Colon (tissue), 2 donors: Measurements from ENCODE around the gene CBY1.
"Not testable (repeated sequence)": the region's sequence is repeated elsewhere in the genome, so short reads cannot be mapped to it uniquely, and the experiment has no call there.

Experiments
- FAIRE-seq: peaks from 2 replicates; lab custom pipeline; 2012; peaks lifted over from hg19 to GRCh38; lab: Jason Lieb, UNC
- donor health status: control.
- donor health status: control.

CBY1 gene

DNA sequence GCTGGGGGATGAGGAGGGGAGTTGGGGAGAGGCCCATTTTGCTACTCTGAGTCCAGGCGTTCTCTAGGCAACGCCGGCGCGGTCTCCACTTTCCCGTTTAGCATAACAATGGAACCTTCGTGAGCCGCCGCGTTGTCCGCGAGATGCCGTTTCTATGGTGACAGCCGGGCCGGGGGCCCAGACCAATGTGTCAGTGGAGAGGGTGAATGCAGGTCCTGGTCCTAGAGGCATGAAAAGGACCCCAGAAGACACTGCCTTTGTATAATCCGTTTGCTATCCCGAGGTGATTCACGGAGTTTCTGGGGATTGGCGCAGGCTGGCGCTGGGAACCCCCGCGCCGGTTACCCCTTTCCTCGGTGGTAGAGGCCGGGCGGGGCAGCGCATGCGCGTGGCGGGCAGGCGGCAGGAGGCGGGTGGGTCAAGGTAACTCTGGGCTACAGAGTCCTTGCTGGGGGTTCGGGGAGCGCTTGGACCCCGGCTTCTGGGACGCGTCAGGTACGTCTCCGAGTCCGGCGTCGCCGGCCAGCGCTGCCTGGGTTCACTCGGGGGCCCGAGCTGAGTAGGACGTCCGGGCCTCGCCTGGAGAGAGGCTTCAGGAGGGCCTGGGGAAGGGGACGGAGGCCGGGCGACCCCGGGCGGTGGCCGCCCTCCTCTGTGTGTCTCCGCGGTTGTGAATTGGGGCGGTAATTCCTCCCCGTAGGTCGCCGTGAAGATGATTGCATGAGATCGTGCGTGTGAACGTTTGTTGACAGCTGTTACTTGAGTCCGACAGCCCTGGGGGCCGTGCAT lies at the start of gene CBY1, which contains the start of gene FAM227A:
Gene CBY1 (plus strand): TSS at position 383 of the 789 bp plus-strand sequence. CDS start 11,417 bp downstream, outside the sequence.
Gene FAM227A (minus strand): TSS at position 137 of the 789 bp plus-strand sequence. CDS start 6,224 bp downstream, outside the sequence.
- no peak for FAIRE-seq

- no peak for FAIRE-seq
Measured at GRCh38 chr22:38607680-38608079, 48.8 kb upstream of the CBY1 start.

DNA sequence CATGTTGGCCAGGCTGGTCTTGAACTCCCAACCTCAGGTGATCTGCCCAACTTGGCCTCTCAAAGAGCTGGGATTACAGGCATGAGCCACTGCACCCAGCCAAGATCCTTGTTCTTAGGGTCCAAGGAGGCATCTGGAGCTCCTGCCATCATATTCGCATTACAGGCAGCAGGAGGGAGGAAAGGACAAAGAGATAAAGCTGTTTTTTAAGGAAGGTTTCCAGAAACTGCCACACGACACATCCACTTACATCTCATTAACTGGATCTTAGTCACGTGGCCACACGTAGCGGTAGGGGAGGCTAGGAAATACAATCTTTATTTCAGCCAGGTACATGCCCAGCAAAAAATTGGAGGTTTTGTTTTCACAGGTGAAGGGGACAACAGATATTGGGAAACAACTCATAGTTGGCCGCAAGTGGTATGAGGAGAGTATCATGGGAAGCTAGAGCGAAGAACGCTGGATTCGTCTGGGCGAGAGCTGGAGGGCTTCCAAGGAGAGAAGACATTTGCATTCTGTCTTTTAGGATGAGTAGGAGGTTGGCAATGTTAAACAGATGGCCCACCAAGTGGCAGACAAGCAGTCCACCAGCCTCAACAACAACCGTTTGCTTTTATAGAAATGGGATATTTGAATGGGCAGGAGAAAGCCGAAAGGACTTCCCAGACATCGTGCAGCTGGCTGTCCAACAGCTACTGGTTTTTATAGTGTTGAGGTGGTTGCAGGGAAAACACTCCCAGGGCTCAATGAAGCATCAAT lies 47.3 kb upstream of the CBY1 start:
- FAIRE-seq = no peak

DNA sequence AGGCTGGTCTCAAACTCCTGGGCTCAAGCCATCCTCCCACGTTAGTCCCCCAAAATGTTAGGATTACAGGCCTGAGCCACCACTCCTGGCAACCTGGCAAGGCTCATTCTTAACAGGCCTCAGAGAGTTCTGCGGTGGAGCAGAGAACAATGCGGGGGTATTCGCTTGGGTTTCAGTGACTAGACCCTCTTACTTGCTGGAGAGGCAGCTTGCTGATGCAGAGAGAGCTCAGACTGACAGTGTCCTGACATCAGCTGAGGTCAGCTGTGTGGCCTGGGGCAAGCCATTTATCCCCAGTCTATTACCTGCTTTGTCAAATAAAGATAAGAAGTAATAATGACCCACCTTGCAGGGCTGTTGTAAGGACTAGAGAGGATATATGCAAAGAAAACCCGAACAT lies 46.2 kb upstream of the CBY1 start:
- FAIRE-seq = no peak

DNA sequence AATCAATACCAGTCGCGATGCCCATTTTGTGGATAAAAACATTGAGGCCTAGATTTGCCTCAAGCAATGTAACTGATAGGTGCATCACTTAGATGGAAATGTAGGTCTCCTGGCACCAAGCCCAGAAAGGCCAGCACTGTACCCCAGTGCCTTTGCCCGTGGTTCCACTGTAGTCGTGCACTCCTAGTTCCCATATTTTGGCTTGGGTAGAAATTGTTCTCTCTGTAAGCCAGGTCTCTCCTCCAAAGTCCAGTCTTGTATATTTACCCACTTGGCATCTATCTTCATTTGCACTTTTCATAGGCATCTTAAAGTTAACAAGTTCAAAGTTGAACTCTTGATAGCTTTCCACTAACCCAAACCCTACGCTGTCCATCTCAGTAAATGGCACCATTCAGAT lies 44.9 kb upstream of the CBY1 start:
- no peak for FAIRE-seq

DNA sequence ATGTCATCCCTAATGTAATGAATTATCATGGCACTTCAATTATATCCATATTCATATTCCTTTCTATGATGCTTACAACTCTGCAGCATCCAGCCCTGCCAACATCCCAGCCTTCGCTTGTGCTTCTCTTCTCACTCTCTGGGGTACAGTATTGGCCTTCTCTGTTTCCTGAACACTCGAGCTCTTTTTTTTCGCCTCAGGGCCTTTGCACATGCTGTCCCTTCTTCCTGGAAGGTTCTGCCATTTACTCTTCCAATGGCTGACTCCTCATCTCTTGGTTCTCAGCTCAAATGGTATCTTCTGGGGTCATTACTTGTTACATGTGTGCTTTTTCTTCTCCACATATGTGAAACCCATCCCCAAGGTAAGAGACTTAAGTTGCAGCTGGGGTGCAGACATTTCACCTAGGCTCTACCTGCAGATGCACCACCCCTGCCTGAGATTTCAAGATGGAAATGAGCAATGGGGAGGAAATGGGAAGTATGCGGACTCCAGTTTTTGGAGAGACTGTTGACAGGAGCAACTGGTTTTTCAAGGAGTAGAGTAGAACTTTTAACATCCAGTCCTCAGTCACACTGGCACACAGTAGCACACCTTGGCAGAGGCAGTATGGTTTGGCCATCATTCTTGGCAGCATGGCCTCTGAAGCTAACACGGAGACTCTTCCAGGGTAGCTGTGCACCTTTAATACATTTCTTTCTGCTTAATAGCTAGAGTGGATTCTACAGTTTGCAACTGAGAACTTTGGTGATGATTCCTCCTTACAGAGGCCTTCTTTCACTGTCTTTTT lies 44.0 kb upstream of the CBY1 start:
- no peak for FAIRE-seq

DNA sequence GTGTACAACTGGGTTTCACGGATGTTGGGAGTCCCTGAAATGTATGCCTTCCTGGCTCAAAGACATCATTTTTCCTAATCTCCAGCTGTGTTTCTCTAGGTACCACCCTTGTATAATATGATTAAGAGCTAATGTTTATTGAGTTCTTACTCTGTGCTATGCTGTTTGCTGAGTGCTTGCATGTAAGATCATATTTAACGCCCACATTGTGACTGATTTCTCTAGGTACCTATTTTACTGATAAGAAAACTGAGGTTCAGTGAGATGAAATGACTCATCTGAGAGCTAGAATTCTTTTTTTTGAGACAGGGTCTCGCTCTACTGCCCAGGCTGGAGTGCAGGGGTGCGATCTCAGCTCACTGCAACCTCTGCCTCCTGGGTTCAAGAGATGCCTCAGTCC lies 42.9 kb upstream of the CBY1 start:
- no peak for FAIRE-seq

GRCh38 chr22:38614332-38615063 lies 41.9 kb upstream of the CBY1 start:
- FAIRE-seq = no peak

DNA sequence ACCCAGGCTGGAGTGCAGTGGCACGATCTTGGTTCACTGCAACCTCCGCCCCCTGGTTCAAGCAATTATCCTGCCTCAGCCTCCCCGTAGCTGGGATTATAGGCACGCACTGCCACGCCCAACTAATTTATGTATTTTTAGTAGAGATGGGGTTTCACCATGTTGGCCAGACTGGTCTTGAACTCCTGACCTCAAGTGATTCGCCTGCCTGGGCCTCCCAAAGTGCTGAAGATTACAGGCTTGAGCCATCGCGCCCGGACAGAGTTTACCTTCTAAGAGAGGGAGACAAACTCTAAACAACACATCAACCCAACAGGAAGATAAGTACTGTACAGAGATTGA lies 41.4 kb upstream of the CBY1 start:
- FAIRE-seq = not testable (repeated sequence)

DNA sequence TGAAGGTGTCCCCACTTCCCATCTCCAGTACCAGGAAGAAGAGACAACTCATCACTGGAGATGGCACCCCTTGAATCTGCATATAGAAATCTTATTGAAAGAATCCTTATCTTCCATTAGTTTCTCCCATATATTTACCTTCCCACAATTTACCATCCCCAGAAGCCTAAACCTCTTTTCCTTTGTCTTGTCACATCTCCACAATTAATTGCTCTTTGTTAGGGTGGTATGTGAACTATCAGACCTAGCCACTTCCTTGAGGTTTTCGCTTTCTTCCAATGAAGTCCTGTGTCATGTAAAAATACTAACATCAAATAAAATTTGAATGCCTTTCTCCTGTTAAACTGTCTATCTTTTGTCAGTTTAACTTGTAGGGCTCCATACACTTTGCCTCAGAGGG lies 38.2 kb upstream of the CBY1 start:
- FAIRE-seq = no peak

DNA sequence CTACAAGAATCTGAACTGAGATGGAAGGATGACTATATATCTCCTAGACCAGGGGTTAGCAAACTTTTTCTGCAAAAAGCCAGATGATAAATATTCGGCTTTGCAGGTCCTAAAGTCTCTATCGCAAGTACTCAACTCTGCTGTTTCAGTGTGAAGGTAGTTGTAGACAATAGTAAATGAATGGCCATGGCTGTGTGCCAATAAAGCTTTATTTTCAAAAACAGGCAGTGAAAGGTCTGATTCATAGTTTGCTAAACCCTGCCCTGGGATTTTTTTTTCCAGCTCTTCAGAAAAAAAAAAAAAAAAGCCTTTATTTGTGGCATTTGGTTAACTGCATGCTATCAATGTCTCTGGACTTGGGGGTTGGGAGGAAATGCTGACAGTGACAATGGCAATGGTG lies 37.8 kb upstream of the CBY1 start:
- FAIRE-seq = no peak

DNA sequence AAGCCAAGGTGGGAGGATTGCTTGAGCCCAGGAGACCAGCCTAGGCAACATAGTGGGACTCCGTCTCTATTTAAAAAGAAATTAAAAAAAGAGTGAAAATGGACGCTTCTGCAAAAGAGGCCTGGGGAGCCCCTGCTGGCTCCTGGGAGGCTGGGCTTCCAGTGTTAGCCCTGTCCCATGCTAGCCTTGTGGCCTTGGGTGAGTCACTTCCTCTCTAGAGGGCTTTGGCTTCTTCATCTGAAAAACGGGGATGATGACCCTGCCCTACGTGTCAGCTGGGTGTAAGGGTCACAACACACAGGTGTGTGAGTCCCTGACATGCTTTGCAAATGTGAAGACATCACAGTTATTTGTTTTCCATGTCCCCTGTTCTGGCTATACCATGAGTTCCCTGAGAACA lies 33.1 kb upstream of the CBY1 start:
- no peak for FAIRE-seq

GRCh38 chr22:38628444-38628843 lies 28.0 kb upstream of the CBY1 start:
- FAIRE-seq = no peak

DNA sequence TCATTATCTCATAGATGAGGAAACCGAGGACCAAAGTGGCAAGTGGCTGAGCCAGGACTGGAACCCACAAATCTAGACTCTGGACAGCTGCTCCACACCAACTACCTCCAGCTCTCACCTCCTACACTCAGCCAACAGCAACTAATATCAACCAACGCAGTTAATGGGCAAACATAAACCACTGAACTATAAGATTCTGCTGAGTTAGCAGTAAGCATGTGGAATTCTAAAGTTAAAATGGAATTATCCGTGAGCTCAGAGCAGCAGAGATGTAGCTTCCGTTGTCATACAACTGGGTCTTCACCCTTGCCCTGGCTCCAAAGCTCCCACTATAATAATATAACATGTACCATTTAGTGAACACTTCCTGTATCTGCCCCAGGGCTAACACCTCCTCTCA lies 27.3 kb upstream of the CBY1 start:
- FAIRE-seq = no peak

DNA sequence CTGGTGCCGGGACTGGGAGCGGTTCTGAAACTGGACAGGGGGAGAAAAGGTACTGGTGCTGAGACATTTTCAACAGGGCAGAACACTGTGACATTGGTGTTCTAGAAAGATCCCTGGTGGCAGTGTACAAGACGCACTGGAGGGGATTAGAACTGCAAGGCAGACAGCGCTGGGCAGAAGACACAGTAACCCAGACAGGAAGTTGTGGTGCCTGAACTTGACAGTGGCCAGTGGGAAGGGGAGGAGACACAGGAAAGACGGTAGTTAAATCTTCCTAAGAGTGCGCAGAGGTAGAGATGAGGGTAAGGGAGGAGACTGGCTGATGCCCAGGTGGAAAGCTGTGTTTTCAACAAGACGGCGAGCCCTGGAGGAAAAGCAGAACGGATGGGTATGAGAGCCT lies 24.7 kb upstream of the CBY1 start:
- no peak for FAIRE-seq

- FAIRE-seq = no peak
Measured at GRCh38 chr22:38632528-38632927, 23.9 kb upstream of the CBY1 start.

DNA sequence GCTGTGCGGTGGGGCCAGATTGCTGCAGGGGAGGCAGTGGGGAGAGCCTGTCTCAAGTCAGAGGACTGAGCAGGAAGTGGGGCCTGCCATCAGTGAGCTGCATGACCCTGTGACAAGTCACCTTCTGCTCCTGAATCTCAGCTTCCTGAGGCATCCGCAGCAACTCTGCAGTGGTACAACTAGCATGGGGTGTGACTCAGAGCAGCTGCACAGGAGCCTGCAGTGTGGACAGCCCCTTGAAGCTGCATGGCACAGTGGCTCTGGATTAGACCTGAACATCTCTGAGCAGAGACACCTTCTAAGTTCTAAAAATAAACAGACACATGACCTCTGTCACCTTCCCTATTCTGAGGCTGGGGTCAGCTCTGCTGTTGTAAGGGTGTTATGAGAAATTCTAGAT lies 18.2 kb upstream of the CBY1 start:
- no peak for FAIRE-seq

DNA sequence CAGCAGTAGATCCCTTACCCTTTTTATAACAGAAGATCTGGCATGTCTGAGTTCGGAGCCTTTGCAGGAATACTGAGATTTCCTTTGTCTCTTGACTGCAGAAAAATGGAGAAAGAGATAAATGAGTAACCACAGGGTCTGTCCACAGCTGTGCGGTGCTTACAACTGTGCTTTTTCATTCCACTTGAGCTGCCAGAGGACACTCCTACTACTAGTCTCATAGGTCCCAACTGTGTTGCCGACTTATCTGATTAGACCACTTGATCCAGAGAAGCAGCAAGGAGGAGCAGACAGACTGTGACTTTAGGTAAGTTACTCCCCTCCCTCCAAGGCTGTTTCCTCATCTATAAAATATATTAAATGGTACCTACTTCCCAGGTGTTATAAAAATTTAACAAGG lies 17.7 kb upstream of the CBY1 start:
- FAIRE-seq = no peak

- FAIRE-seq = no peak
Measured at GRCh38 chr22:38641476-38642040, 14.9 kb upstream of the CBY1 start.

GRCh38 chr22:38644245-38644644 lies 12.2 kb upstream of the CBY1 start:
- not testable (repeated sequence) for FAIRE-seq

- no peak for FAIRE-seq
Measured at GRCh38 chr22:38645430-38645829, 11.0 kb upstream of the CBY1 start.
